ENCODE data around the gene SRSF8.
"Not testable (repeated sequence)": the region's sequence is repeated elsewhere in the genome, so short reads cannot be mapped to it uniquely, and the experiment has no call there.

Gene SRSF8, protein sequence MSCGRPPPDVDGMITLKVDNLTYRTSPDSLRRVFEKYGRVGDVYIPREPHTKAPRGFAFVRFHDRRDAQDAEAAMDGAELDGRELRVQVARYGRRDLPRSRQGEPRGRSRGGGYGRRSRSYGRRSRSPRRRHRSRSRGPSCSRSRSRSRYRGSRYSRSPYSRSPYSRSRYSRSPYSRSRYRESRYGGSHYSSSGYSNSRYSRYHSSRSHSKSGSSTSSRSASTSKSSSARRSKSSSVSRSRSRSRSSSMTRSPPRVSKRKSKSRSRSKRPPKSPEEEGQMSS

GRCh38 chr11:95066716-95067038, at the start of gene SRSF8:
TSS of gene SRSF8 (plus strand) at chr11:95066919. CDS start at chr11:95067227, 308 bp downstream.
- DNase-seq (ENCODE audit: low read depth, low spot score): no peak

- DNase-seq (ENCODE audit: low read depth, low spot score): not testable (repeated sequence)
Measured at GRCh38 chr11:95021468-95021867, 45.3 kb upstream of the SRSF8 start.

GRCh38 chr11:95024958-95025357, 41.8 kb upstream of the SRSF8 start, which contains the start of gene KDM4E:
TSS of gene KDM4E (plus strand) at chr11:95025258. CDS start at chr11:95025558, 300 bp downstream.
- no peak for DNase-seq (ENCODE audit: low read depth, low spot score)

DNA sequence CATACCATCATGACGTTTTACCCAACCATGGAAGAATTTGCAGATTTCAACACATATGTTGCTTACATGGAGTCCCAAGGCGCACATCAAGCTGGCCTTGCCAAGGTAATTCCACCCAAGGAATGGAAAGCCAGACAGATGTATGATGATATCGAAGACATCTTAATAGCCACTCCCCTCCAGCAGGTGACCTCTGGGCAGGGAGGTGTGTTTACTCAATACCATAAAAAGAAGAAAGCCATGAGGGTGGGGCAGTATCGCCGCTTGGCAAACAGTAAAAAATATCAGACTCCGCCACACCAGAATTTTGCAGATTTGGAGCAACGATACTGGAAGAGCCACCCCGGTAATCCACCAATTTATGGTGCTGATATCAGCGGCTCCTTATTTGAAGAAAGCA, 41.1 kb upstream of the SRSF8 start:
- DNase-seq (ENCODE audit: low read depth, low spot score): not testable (repeated sequence)

DNA sequence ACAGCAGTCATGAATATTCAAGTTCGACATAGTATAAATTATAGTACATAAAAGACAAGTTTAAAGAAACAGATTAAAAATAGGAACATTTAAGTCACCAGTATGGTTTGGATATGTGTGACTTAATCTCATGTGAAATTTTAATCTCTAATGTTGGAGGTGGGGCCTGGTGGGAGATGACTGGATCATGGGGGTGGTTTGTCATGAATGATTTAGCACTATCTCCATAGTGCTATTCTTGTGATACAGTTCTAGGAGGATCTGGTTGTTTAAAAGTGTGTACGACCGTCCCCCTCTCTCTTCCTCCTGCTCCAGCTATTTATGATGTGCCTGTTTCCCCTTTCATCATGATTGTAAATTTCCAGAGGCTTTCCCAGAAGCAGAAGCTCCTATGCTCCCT, 38.4 kb upstream of the SRSF8 start:
- DNase-seq (ENCODE audit: low read depth, low spot score): no peak

GRCh38 chr11:95033051-95033450, 33.7 kb upstream of the SRSF8 start:
- DNase-seq (ENCODE audit: low read depth, low spot score): no peak

DNA sequence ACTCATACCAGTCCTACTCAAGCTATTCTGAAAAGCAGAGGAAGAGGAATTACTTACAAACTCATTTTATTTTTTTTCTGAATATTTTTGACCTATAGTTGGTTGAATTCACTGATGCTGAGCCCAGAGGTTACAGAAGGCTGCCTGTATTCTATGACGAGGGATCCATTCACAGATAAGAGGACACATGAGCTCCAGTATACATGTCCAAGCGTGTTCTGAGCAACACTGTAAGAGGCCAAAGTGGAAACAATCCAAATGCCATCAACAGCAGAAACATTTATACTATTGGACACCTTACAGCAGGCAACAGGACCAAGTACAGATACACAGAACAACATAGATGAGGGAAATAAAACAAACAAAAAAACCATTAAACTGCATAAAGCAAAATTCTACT, 31.4 kb upstream of the SRSF8 start:
- no peak for DNase-seq (ENCODE audit: low read depth, low spot score)

DNA sequence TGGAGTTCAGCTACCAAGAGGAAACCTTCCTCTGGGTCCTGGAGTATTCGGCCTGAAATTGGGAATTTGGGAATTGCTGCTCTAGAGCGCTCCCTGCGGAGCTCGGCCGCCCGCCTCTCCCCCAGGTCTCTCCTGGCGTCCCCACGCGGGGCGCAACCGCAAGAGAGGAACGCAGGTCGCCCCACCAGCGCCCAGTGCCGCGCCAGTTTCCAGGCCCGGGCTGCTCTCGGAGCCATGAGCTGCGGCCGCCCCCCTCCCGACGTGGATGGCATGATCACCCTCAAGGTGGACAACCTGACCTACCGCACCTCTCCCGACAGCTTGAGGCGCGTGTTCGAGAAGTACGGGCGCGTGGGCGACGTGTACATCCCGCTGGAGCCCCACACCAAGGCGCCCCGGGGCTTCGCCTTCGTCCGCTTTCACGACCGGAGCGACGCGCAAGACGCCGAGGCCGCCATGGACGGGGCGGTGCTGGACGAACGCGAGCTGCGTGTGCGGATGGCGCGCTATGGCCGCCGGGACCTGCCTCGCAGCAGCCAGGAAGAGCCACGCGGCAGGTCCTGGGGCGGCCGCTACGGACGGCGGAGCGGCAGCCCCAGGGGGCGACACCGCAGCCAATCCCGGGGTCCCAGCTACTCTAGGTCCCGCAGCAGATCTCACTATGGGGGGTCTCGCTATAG, 29.2 kb upstream of the SRSF8 start:
- peak; percentile 63 for DNase-seq (ENCODE audit: low read depth, low spot score)

- DNase-seq (ENCODE audit: low read depth, low spot score): no peak
Measured at GRCh38 chr11:95042239-95042638, 24.5 kb upstream of the SRSF8 start.

GRCh38 chr11:95042906-95043305, 23.8 kb upstream of the SRSF8 start:
- DNase-seq (ENCODE audit: low read depth, low spot score): no peak

- DNase-seq (ENCODE audit: low read depth, low spot score): no peak
Measured at GRCh38 chr11:95044010-95044409, 22.7 kb upstream of the SRSF8 start.

GRCh38 chr11:95045812-95046211, 20.9 kb upstream of the SRSF8 start:
- no peak for DNase-seq (ENCODE audit: low read depth, low spot score)

DNA sequence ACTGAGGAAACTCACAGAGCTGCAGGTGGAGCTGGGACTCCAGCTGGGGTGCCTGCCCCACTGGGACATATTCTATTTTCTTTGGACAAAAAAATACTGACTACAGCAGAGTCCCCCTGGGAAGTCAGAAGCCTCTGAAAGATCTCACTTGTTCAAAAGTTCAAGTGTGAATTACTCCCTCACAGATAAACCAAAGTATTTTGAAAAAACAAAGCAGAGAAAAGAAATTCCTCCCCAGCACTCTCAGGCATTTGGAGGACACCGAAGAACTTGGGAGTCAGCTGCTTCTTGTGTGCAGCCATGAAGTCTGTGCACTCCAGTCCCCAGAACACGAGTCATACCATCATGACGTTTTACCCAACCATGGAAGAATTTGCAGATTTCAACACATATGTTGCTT, 17.6 kb upstream of the SRSF8 start, which contains the start of gene KDM4F:
KDM4F (plus strand) TSS at position 301 of the 400 bp plus-strand sequence.
- not testable (repeated sequence) for DNase-seq (ENCODE audit: low read depth, low spot score)

- DNase-seq (ENCODE audit: low read depth, low spot score): no peak
Measured at GRCh38 chr11:95050595-95051202, 16.0 kb upstream of the SRSF8 start.

DNA sequence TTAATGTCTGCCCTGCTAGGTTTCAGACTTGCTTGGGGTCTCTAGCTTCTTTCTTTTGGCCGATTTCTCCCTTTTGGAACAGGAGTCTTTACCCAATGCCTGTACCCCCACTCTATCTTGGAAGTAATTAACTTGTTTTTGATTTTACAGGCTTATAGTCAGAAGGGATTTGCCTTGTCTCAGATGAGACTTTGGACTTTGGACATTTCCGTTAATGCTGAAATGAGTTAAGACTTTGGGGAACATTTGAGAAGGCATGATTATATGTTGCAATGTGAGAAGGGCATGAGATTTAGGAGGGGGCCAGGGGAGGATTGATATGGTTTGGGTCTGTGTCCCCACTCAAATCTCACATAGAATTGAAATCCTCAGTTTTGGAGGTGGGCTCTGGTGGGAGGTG, 12.4 kb upstream of the SRSF8 start:
- DNase-seq (ENCODE audit: low read depth, low spot score): no peak

GRCh38 chr11:95055283-95055897, 11.3 kb upstream of the SRSF8 start:
- DNase-seq (ENCODE audit: low read depth, low spot score): no peak

DNA sequence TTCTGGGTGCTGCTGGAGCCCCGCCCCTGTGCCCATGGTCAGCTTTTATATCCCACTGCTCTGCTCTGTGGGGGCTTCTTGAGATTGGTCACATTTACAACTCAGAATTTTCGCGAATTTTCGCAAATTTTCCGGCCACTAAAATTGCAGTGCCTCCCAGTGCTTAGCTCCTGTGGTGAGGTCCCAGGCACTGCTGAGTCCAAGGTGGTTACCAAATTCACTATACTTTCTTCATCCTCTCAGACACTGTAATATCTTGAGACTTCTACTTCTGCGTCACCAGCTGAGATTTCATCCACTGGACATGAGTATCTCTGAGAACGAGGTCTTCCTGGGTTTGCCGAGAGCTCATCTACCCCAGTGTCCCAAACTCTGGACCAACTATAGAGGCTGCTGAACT, 8.8 kb upstream of the SRSF8 start:
- no peak for DNase-seq (ENCODE audit: low read depth, low spot score)

DNA sequence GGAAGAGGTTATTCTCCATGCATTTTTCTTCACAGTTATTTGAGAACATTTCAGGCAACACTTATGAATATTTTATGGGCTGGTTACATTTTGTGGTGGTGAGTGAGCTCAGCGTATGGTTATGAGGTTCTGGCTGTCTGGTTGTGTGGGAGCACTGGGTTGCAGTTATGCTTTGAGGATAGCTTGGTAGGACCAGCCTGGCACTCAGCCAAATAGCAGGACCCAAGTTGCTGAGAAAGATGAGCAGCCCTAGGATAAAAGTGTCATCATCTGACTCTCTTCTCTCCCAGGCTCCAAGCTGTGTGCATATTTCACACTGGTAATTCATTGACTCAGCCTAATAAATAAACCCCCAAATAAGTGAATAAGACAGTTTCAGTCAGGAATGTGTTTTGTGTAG, 8.1 kb upstream of the SRSF8 start:
- no peak for DNase-seq (ENCODE audit: low read depth, low spot score)

GRCh38 chr11:95059046-95059445, 7.7 kb upstream of the SRSF8 start:
- no peak for DNase-seq (ENCODE audit: low read depth, low spot score)

DNA sequence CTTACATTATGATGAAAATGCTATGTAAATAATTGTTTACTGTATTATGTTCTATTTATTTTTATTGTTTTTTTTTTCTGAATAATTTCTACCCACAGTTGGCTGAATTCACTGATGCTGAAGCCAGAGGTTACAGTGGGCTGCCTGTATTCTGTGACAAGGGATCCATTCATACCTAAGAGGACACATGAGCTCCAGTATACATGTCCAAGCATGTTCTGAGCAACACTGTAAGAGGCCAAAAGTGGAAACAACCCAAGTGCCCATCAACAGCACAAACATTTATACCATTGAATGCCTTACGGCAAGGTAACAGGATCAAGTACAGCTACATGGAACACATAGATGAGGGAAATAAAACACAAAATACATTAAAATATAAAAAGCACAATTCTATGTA, 1.4 kb upstream of the SRSF8 start:
- no peak for DNase-seq (ENCODE audit: low read depth, low spot score)

- DNase-seq (ENCODE audit: low read depth, low spot score): peak; percentile 84
Measured at GRCh38 chr11:95067039-95067840, 521 bp downstream of the SRSF8 start.

- DNase-seq (ENCODE audit: low read depth, low spot score): no peak
Measured at GRCh38 chr11:95067841-95068219, 1.1 kb downstream of the SRSF8 start.
